ENCODE data around the gene TTLL1.
A peak's percentile ranks its signal among the peaks of the same experiment; 100 is the strongest.
"Not testable (repeated sequence)": the region's sequence is repeated elsewhere in the genome, so short reads cannot be mapped to it uniquely, and the experiment has no call there.

Gene TTLL1

GRCh38 chr22:43060183-43060582 lies 29.0 kb downstream of the TTLL1 start:
- DNase-seq, result no peak

DNA sequence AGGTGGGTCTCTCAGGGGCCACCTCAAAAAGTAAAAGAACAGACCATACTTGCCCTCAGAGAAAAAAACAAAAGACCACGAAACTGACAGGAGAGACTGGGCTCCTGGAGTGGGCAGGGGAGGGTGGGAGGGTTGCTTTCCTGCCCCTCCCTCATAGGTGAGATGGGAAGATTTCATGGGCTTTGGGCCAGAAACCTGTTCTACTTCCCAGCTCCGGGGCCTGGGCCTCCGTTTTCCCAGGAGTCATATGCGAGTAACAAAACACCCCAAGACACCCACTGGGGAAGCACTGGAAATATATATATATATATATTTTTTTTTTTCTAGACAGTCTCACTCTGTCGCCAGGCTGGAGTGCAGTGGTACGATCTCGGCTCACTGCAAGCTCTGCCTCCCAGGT lies 31.6 kb downstream of the TTLL1 start:
- DNase-seq, result no peak

GRCh38 chr22:43053176-43053575 lies 36.0 kb downstream of the TTLL1 start:
- no peak for DNase-seq

DNA sequence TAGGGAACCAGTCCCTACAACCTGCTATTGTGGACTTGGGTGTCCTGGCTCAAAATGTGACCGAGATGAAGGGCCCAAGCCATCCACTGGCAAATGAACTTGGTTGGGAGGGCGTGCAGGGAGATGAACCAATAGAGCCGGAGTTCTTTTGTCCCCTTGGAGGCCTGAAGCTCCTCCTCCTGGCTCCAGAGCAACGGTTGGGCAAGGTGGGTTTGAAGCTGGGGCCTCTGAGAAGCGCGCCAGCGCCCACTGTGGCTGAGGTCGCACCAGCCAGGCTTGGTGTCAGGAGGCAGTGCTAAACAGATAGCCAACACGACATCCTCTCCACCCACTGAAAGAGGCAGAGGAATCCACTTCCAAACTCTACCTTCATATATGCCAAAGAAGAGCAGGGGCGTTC lies 38.2 kb downstream of the TTLL1 start:
- DNase-seq, result no peak

DNA sequence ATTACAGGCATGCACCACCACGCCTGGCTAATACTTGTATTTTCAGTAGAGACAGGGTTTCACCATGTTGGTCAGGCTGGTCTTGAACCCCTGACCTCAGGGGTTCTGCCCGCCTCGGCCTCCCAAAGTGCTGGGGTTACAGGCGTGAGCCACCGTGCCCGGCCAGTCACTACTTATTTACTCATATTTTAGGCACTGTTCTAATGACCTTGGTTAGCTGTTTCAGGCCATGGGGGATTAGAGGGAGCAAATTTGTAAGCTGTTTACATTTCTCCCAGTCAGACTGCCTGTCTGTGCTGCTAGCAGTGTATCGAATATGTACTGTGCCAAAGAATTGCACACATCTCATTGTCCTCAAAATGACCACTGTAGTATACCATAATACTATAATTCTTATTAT lies 41.6 kb downstream of the TTLL1 start:
- no peak for DNase-seq

- DNase-seq, result no peak
Measured at GRCh38 chr22:43044290-43044712, 44.9 kb downstream of the TTLL1 start.

DNA sequence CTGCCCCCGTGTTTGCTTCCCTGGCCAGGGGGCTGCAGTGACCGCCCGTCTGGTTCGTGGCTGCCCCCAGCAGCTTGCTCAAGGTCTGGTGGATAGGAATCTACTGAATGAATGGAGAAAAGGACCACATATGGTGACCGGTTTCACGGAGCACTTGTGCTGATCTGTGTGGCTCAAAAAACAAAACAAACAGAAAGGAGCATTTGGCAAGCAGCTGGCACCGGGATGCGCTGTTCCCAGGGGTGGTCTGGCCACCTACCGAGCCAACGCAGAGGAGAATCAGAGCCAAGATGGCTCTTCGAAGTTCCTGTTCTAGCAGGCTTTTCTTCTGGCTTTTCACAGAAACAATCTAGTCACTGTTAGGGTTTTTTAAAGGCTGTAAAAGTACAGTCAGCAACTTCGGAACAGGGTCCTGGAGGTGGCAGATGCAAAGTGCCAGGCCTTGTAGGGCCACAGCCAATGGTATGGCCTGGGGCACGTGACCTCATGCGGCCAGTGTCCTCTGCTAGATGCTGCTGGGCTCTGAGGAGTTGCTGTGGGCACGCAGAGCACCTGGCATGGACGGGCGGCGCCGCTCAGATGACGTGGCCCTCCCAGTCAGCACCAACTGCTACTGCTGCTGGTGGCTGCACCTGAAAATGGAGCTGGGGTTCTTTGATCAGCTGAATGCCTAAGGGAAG lies 47.0 kb downstream of the TTLL1 start:
- DNase-seq, result no peak

DNA sequence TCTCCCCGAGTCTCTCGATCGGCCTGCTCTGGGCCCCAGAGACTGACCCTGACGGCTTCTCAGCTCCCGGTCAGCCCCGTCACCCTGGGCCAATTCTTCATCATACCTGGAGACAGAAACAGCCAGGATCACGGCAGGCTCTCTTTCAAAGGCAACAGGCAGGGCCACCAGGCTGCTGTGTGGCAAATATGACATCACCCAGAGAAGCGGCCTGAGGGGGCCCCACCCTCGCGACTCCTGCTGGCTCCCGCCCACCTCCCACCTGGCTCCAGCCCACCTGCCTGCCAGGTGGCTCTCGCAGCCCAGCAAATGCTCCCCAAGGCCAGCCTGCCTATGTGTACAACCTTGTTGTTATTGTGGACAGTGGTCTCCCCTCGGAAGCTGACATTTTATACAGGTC lies 49.4 kb downstream of the TTLL1 start:
- no peak for DNase-seq

DNA sequence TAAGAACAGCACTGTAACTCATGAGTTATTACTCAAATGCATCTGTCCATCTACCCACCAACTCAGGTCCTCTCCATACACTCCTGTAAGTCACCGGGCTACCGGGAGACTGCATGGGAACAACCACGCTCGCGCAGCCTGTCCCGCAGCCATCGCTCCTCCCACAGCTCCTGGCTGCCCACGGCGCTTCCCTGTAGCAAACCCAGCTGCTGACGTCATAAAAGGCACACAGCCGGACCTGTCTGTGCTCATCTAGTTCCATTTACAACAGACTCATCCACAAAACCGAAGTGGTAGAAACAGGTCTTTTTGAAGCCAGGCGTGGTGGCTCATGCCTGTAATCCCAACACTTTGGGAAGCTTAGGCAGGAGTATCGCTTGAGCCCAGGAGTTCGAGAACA lies 50.9 kb downstream of the TTLL1 start:
- no peak for DNase-seq

DNA sequence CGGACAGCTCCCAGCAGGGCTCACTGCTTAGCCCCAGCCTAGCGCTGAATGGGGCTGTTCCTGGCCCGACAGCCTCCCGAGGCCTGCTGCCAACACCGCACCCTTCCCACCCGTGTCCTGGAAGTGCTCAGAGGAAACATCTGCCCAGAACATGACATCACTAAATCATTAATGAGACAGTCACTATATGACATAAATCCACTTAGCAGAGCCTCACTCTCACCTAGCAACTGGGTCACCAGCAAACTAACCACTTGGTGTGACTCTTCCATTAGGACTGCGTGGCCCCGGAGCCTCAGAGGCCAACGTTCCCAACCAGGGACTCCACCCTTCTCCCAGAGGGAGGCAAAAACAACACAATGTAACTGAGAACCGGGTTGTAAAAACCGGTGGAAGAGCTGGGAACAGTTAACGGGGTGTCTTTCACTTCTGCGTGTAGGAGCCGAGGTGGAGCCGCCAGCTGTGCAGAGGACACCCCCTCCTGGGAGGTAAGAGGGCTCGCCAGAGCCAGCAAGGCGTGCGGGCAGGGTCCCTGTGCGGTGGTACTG lies 52.8 kb downstream of the TTLL1 start:
- no peak for DNase-seq

DNA sequence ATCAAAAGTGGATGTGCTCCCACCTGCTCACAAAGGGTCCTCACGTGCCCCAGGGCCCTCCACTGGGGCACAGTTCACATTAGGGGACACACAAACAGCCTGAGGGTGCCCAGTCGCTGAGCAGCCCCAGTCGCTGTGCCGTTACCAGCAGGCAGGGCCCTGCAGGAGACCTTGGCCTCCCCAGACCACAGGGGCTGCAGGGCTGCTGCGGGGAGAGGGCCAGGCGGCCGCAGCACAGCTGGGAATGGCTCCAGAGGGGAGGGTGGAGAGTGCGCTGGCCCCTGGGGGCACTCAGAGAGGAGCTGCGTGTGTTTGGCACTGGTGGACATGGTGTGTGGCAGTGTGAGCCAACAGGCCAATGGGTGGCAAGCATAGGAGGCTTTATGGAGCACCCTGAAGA lies 53.9 kb downstream of the TTLL1 start:
- DNase-seq, result no peak

- DNase-seq, result no peak
Measured at GRCh38 chr22:43031617-43032016, 57.6 kb downstream of the TTLL1 start.

DNA sequence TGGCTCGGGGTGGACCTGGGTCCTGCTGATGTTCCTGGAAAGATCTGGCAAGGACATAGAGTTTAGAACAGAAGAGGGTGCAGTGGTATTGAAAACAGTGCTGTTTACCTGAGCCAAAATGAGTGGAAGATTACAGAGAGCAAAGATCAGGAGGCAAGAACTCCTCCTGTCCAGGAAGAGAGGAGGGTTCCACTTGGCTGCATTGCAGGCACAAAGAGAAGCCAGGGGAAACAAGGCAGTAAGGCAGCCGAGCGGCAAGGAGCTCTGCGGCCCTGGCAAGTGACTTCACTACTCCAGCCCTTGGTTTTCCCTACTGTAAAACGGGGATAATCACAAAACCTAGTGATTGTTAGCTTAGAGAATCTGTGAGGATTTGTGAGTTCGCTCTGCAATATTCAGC lies 70.6 kb downstream of the TTLL1 start:
- no peak for DNase-seq

- no peak for DNase-seq
Measured at GRCh38 chr22:43017525-43018460, 71.4 kb downstream of the TTLL1 start.

DNA sequence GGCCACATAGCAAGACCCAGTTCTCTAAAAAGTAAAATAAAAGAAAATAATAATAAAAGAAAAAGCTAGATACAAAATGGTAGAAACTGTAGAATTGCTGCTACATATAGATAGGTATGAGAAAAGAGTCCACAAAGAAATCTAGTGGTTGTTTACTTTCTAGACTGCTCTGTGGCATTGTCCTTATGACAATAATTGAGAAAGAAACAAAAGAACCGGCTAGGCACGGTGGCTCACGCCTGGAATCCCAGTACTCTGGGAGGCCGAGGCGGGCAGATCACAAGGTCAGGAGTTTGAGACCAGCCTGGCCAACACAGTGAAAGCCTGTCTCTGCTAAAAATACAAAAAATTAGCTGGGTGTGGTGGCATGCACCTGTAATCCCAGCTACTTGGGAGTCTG lies 73.0 kb downstream of the TTLL1 start:
- DNase-seq, result not testable (repeated sequence)

DNA sequence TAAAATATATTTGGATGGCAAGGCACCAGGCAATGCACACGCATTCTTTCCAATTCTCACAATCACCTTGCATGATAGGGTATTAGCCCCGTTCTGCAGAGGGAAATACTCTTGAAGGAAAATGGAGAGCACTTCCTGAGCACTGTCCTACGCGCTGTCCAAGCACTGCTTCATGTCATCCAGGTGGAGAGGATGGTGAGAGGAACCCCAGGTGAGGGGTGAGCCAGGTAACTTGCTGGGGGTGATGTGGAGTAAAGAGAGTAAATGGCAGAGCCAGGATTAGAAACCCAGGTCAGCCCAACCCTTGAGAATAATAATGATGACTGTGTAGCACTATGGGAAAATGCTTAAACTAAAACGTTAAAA lies 73.5 kb downstream of the TTLL1 start:
- DNase-seq, result no peak

DNA sequence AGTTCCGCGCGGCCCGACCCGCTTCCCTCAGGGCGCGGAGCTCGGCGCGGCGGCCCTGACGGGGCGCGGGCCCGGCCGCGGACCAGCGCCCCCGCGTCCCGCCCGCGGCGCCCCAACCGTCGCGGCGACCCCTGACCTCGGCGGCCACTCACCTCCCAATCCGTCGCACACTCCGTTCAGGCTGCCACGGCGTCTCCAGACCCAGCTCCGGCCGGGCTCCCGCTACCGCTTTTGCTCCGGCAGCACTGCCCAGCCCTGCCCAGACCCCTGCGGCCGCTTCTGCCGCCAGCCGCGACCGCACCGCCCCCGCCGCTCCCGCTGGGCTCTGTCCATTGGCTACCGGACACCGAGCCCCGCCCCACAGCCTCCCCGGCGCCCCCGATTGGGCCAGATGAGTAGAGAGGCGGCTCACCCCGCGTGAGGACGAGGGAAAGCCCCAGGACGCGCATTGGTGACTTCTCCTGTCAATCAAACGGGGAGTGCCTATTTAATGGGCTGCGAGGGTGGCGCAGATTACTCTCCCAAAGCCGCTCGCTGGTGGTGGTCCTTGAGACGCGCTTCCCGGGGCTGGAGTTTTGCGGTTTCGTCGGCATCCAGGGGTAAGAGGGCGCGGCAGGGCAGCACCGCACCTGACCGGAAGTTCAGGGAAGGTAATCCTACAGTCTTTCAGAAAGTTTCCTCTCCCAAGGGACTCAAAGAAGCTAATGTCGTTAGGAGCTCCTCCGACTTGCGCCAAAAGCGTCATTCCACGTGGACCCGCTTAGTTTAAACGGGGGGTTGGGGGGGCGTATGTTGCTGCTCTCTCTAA lies 74.1 kb downstream of the TTLL1 start, which contains the start of gene PACSIN2:
Gene PACSIN2, minus strand, starts transcription at position 281 of the 808 bp plus-strand sequence. CDS start 103,069 bp downstream, outside the sequence.
- DNase-seq, result peak; percentile 95

GRCh38 chr22:43014316-43014868 lies 74.8 kb downstream of the TTLL1 start:
- no peak for DNase-seq

DNA sequence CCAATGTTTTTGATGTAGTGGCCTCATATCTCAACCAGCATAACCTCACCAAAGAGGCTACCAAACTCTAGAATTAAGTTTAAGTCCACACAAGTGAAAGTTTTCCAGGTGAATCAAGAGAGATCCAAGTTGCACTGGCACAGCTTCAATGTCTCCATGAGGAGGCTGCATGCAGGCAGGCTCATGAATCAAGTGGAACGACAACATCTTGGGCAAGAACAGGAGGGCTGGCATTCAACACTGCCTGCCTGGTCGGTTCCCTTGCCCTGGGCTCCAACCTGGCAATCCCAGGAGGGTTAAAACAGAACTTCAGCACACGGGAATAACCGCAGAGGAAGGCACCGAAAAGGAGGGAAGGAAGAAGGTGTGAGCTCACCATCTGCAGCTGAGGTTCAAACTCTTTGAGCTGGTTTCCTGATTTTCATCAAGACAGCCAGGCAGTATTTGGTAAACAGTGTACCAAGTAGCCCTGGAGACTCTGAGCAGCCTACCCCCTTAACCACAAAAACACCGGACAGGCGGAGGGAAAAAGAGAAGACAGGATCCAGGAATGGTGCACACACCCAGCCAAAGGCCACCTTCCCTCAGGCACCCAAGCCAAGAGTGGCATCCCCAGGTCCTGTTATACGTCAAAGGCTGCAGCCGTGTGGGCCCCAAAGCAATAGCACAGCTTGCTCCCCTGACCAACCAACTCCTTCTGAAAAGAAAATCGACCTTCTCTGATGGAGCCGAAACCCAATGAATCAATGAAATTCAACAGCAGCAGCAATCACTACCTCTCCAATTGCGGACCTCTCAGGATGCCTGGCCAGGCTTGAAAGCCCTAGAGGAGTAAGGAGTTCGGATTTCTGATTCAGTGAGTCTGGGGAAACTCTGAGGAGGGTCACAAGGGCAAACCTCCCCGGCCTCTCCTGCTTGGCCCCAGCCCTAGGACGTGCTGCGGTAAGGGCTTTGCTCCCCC lies 75.6 kb downstream of the TTLL1 start:
- DNase-seq, result no peak

- no peak for DNase-seq
Measured at GRCh38 chr22:43012390-43012789, 76.8 kb downstream of the TTLL1 start.

DNA sequence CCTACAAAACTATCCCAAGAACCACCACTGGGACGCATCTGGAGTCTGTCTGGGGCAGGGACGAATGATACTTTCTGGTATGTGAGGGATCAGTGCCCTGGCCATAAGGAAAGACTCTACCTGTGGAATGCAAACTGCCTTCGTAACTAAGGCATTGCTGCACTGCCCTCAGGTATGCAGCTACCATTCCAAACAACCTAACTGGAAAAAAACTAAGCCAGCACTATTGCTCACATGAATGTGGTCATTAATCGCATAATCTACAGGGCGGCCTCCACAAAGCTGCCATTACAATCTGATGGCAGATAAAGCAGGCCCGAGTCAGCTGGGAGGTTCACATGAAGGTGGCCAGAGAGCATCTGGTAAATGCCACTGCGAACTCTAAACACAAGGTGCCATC lies 78.1 kb downstream of the TTLL1 start:
- DNase-seq, result no peak
